Stimulated activated CD8-positive, alpha-beta memory T cell treated with anti-CD3 and anti-CD28 coated beads, Interleukin-7, amount 100 ng/mL, for 24 hours (primary cell): ENCODE measurements around the gene KIF3A.
A peak's percentile ranks its signal among the peaks of the same experiment; 100 is the strongest.

Experiments
- DNase-seq: peaks from one replicate; pipeline ENCODE4 v3.0.0-alpha.2; 2020; ENCODE audit warnings: low read depth

KIF3A gene

GRCh38 chr5:132753135-132753987 is 16.0 kb upstream of the KIF3A start:
- DNase-seq: no peak

GRCh38 chr5:132752581-132753125 is 15.3 kb upstream of the KIF3A start:
- no peak for DNase-seq

GRCh38 chr5:132751971-132752580 is 14.7 kb upstream of the KIF3A start:
- DNase-seq: no peak

- DNase-seq: no peak
These were observed 14.1 kb upstream of the KIF3A start for GRCh38 chr5:132751444-132751843.

GRCh38 chr5:132750471-132751230 is 13.3 kb upstream of the KIF3A start:
- DNase-seq: no peak

GRCh38 chr5:132749506-132749905 is 12.2 kb upstream of the KIF3A start:
- DNase-seq: no peak

- DNase-seq: no peak
These were observed 11.2 kb upstream of the KIF3A start for GRCh38 chr5:132748522-132749000.

GRCh38 chr5:132747616-132748440 is 10.5 kb upstream of the KIF3A start:
- DNase-seq: no peak

- peak; percentile 16 for DNase-seq
These were observed 9.7 kb upstream of the KIF3A start, which contains the start of gene CCNI2 for GRCh38 chr5:132746954-132747615. Gene CCNI2, plus strand, starts transcription at chr5:132747426. Its CDS starts 70 bp downstream, at chr5:132747496.

GRCh38 chr5:132746592-132746953 is 9.2 kb upstream of the KIF3A start:
- no peak for DNase-seq

GRCh38 chr5:132744659-132745058 is 7.3 kb upstream of the KIF3A start:
- no peak for DNase-seq

- DNase-seq: no peak
These were observed 5.3 kb upstream of the KIF3A start for GRCh38 chr5:132742626-132743025.

- no peak for DNase-seq
These were observed 4.8 kb upstream of the KIF3A start for GRCh38 chr5:132742158-132742557.

GRCh38 chr5:132739232-132739631 is 1.9 kb upstream of the KIF3A start:
- DNase-seq: no peak

GRCh38 chr5:132737982-132738681 is 786 bp upstream of the KIF3A start:
- no peak for DNase-seq

GRCh38 chr5:132734687-132735086 is 2.7 kb downstream of the KIF3A start:
- no peak for DNase-seq

- DNase-seq: no peak
These were observed 3.7 kb downstream of the KIF3A start for GRCh38 chr5:132733499-132734148.

GRCh38 chr5:132729896-132730295 is 7.5 kb downstream of the KIF3A start:
- DNase-seq: no peak

- DNase-seq: no peak
These were observed 11.6 kb downstream of the KIF3A start for GRCh38 chr5:132725745-132726144.
